Fibroblast of mammary gland (primary cell): ENCODE data around the gene AXL.

ENCODE experiments used
- DNase-seq: peaks from one replicate; pipeline ENCODE4 v3.0.0-alpha.2; 2010; ENCODE audit warnings: low read depth
- H3K4me3 ChIP-seq: 2 replicates; pipeline ENCODE4 v1.5.1; 2011; ENCODE audit warnings: low read depth, mild to moderate bottlenecking, low read length, moderate library complexity; ENCODE audit not compliant: control insufficient read depth
- TF ChIP-seq, protein P1 (sequence below): conservative IDR thresholded peaks from 2 replicates; pipeline ENCODE4 v1.5.1; 2011; ENCODE audit warnings: low read depth, low read length, inconsistent platforms; ENCODE audit not compliant: control insufficient read depth, insufficient read depth

AXL gene

DNA sequence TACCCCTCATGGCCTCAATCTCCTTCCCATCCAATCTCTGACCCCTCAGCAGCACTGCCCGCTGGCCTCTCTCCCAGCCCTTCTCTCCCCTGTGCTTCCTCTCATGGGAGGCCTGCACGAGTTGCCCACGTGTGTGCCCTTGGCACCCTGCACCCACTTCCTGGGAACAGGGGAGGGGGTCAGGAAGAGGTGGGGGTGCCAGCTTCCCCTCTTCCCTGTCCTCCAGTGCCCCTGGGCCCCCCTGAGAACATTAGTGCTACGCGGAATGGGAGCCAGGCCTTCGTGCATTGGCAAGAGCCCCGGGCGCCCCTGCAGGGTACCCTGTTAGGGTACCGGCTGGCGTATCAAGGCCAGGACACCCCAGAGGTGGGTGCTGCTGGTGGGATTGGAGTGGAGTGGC lies 19.2 kb downstream of the AXL start:
- DNase-seq: no peak
- TF ChIP-seq, protein P1, sequence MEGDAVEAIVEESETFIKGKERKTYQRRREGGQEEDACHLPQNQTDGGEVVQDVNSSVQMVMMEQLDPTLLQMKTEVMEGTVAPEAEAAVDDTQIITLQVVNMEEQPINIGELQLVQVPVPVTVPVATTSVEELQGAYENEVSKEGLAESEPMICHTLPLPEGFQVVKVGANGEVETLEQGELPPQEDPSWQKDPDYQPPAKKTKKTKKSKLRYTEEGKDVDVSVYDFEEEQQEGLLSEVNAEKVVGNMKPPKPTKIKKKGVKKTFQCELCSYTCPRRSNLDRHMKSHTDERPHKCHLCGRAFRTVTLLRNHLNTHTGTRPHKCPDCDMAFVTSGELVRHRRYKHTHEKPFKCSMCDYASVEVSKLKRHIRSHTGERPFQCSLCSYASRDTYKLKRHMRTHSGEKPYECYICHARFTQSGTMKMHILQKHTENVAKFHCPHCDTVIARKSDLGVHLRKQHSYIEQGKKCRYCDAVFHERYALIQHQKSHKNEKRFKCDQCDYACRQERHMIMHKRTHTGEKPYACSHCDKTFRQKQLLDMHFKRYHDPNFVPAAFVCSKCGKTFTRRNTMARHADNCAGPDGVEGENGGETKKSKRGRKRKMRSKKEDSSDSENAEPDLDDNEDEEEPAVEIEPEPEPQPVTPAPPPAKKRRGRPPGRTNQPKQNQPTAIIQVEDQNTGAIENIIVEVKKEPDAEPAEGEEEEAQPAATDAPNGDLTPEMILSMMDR: no peak
- H3K4me3 ChIP-seq: no peak overlapping the region

DNA sequence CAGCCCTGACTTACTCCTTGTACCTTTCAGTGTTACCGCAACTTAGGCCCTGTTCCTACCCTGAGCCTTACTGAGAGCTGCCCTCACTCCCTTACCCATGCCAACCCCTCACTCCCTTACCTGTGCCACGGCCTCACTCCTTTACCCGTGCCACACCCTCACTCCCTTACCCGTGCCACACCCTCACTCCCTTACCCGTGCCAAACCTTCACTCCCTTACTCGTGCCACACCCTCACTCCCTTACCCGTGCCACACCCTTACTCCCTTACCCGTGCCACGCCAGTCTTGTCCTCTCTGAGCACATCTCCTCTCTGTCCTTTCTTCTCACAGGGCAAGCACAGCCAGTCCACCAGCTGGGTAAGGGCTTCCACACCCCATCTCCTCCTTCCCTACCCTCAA lies 20.3 kb downstream of the AXL start:
- no peak for DNase-seq
- H3K4me3 ChIP-seq: no peak overlapping the region
- TF ChIP-seq, protein P1: no peak

DNA sequence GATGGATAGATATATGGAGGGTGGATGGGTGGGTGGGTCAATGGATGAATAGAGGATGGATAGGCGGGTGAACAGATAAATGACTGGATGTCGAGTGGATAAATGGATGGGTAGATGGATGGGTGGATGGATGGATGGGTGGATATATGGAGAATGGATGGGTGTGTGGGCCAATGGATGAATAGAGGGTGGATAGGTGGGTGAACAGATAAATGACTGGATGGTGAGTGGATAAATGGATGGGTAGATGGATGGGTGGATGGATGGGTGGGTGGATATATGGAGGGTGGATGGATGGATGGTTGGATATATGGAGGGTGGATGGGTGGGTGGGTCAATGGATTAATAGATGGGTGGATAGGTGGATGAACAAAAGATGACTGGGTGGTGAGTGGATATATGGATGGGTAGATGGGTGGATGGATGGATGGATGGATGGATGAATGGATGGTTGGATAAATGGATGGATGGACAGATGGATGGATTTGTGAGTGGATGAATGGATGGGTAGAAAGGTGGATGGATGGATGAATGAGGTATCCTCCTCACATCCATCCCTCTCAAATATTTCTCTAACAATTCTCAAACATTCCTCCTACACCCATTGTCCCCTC lies 21.0 kb downstream of the AXL start:
- DNase-seq: no peak
- TF ChIP-seq, protein P1: no peak
- H3K4me3 ChIP-seq: no peak overlapping the region

DNA sequence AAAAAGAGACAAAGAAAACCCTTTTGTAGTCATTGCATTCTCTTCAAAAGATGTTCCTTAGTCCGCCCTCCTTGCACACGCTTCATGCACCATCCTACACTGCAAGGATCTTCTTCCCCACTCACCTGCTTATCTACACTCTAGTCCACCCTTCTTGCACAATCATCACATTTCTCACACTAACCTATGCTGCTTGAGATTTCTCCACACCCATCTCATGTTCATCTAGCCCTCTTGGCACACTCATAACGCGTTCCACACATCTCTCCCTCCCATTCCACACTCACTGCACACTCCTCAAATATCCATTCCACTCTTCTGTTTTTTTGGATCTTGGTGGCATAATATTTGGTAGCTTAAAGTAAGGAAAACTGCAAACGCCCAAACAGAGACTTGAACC lies 22.8 kb downstream of the AXL start:
- no peak for DNase-seq
- TF ChIP-seq, protein P1: no peak
- no peak overlapping the region for H3K4me3 ChIP-seq

DNA sequence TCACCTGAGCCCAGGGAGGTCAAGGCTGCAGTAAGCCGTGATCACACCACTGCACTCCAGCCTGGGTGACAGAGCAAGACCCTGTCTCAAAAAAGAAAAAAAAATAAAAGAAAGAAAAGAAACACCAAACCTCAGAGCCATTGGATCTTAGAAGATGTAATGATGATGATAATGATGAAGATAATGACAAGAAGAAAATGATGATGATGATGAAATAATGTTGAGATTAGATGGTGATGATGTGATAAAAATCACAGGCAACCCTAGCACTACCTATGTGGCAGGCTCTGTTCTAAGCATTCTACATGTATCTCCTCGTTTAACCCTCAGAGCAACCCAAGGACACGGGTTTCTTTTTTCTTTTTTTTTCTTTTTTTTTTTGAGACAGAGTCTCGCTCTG lies 25.1 kb downstream of the AXL start:
- TF ChIP-seq, protein P1: no peak

DNA sequence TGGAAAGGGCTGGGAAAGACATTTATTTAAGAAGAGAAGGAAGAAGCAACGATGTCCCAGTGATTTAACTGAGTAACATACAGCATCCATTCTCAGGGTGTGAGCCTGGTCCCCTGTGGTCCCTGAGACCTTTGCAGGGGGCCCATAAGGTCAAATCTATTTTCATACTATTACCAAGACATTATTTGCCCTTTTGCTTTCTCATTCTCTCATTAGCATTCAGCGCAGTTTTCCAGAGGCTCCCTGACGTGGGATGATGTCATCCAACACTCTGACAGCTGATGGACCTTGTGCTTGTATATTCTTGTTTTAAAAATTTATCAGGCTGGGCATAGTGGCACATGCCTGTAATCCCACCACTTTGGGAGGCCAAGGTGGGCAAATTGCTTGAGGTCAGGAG lies 26.8 kb downstream of the AXL start:
- TF ChIP-seq, protein P1: no peak
- no peak for DNase-seq
- H3K4me3 ChIP-seq: no peak overlapping the region

More for the DNA sequence above, 25.1 kb downstream of the AXL start:
- DNase-seq: no peak
- H3K4me3 ChIP-seq: no peak overlapping the region

DNA sequence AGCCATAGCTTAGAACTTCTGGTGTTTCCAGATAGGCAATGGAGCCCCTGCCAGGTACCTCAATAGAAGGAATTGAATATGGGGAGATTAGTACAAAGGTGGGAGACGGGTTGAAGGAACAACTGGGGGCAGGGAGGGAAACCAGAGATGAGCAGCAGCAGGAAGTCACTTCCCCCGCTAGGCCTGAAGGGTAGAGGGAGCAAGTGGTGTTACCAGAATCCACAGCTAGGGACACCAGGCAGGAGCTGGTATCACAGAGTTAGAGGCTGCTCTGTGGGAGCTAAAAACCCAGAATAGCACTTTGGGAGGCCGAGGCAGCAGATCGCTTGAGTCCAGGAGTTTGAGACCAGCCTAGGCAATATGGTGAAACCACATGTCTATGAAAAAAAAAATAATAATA lies 29.9 kb downstream of the AXL start:
- TF ChIP-seq, protein P1: no peak
- no peak overlapping the region for H3K4me3 ChIP-seq
- DNase-seq: no peak
